Tibial nerve (tissue), 4 donors: Measurements from ENCODE around the gene GDA.

ENCODE experiments used
- CTCF ChIP-seq, 5 experiments: fragments of 200-600 bp in 3 of 5; fragments of 450-650 bp in 2 of 5; sonication (generic) in 3 of 5; IDR thresholded peaks; one replicate each; pipeline ENCODE4 v1.5.1; 2016 to 2019; ENCODE audit warnings: antibody characterized with exemption in 5 of 5, mild to moderate bottlenecking in 3 of 5, moderate library complexity in 2 of 5
- EP300 ChIP-seq, 2 donors: sonication (generic); formaldehyde crosslinking; IDR thresholded peaks; one replicate each; pipeline ENCODE4 v1.6.1; 2017; ENCODE audit warnings: antibody characterized with exemption in 2 of 2, mild to moderate bottlenecking in 1 of 2
- POLR2A ChIP-seq, 2 donors: fragments of 450-650 bp; IDR thresholded peaks; one replicate each; pipeline ENCODE4 v1.6.1; 2017; ENCODE audit warnings: antibody characterized with exemption in 2 of 2, mild to moderate bottlenecking in 2 of 2, moderate library complexity in 2 of 2

DNA sequence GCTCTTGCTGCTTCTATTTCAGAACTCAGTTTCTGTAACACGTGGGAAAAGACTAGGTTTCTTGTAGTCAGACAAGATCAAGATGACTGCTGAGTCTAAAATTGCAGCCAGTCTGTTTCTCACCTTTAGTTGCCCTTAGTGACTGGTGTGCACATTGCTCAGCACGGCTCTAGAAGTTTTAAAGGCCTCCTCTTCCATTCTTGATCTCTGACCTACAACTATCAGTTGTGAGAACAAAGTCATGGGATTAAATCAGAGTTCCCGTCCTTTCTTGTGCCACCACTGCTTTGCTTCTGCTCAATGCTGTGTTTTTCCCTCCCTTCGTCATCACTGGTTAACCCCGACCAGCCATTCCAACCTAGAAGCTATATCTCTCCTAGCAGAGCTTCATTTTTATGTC lies 52.8 kb downstream of the GDA start:
- TF ChIP-seq CTCF (IDR thresholded peaks at IDR 0.05) (no peak), POLR2A (IDR thresholded peaks at IDR 0.05) (no peak), EP300 (IDR thresholded peaks at IDR 0.05) (no peak)
